ENCODE data around the gene CHN1.

DNA sequence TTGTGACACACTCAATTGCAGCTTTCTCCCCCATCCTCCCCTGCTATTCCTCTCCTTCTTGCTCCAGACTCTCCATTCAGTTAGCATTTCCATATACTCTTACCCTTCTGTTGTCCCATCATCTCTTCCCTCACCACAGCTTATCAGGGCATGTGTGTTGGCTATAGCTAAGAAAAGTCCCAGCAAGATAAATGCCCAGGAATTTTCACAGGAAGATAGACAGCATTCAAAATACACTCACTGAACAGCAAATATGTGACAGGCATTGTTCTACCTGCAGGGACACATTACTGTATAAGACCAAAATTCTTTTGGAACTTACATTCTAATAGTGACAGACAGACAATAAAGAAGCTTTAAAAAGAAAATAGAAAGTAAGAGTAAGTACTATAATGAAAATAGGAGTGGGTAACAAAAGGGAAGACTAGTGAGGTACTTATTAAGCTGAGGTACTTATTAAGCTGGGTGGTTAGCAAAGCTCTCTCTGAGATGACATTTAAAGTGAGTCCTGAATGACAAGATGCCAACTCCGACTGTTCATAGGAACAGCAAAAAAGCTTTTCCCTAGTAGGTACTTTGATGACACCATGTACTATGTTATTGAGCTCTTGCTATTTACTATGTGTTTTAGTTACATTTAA, 86.2 kb downstream of the CHN1 start:
- TF ChIP-seq, protein P1, sequence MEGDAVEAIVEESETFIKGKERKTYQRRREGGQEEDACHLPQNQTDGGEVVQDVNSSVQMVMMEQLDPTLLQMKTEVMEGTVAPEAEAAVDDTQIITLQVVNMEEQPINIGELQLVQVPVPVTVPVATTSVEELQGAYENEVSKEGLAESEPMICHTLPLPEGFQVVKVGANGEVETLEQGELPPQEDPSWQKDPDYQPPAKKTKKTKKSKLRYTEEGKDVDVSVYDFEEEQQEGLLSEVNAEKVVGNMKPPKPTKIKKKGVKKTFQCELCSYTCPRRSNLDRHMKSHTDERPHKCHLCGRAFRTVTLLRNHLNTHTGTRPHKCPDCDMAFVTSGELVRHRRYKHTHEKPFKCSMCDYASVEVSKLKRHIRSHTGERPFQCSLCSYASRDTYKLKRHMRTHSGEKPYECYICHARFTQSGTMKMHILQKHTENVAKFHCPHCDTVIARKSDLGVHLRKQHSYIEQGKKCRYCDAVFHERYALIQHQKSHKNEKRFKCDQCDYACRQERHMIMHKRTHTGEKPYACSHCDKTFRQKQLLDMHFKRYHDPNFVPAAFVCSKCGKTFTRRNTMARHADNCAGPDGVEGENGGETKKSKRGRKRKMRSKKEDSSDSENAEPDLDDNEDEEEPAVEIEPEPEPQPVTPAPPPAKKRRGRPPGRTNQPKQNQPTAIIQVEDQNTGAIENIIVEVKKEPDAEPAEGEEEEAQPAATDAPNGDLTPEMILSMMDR (IDR thresholded peaks at IDR 0.05): no peak
- no peak for TF ChIP-seq POLR2A (IDR thresholded peaks at IDR 0.05)

Data from testis (tissue), 2 donors.